ENCODE results near the gene PIK3C2G.
A peak's percentile ranks its signal among the peaks of the same experiment; 100 is the strongest.

PIK3C2G gene

DNA sequence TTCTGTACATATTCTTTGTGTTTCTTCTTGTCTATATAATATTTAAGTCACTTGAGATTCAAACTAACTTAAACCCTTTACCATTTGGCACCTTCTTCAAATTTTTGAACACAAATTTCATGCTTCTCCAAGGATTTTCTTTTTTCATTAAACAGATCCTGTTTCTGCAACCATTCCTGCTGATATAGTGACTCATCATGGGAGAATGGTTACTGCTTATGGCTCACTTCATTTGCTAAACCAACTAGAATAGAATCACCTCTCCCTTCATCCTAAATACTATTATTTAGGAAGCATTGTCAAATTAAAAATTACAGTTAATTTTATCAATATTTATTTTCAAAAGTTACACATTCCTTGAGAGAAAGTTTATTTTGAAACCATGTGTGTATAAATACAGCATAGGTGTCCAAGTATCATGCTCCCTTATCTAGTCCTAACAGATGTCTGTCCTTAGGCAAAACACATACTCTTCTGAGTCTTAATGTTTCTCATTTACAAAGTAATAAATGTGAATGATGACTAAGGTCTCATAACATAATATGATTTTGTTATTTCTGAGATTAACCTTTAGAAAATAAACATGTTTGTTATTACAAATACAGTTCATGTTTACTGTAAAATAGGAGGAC lies 435.8 kb downstream of the PIK3C2G start:
- TF ChIP-seq, protein P1, sequence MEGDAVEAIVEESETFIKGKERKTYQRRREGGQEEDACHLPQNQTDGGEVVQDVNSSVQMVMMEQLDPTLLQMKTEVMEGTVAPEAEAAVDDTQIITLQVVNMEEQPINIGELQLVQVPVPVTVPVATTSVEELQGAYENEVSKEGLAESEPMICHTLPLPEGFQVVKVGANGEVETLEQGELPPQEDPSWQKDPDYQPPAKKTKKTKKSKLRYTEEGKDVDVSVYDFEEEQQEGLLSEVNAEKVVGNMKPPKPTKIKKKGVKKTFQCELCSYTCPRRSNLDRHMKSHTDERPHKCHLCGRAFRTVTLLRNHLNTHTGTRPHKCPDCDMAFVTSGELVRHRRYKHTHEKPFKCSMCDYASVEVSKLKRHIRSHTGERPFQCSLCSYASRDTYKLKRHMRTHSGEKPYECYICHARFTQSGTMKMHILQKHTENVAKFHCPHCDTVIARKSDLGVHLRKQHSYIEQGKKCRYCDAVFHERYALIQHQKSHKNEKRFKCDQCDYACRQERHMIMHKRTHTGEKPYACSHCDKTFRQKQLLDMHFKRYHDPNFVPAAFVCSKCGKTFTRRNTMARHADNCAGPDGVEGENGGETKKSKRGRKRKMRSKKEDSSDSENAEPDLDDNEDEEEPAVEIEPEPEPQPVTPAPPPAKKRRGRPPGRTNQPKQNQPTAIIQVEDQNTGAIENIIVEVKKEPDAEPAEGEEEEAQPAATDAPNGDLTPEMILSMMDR (IDR thresholded peaks at IDR 0.05; ENCODE audit: low read length, missing control alignments): no peak
- H3K4me3 ChIP-seq (replicated peaks; ENCODE audit: low read depth, low read length): no peak overlapping the region
- peak; percentile 54 for DNase-seq (ENCODE audit: low read depth)
